HepG2 (cell line): ENCODE measurements around the gene LZTR1. TPM values are rescaled to one million over a fixed set of nuclear protein-coding genes. Genes with fewer than 3 reads are reported as not detected.
A peak's percentile ranks its signal among the peaks of the same experiment; 100 is the strongest.

ENCODE experiments used
- ATF7-NPFF ChIP-seq: sonication (generic); formaldehyde crosslinking; IDR thresholded peaks from 2 replicates; pipeline ENCODE4 v1.8.1; 2023; ENCODE audit warnings: mild to moderate bottlenecking, low read depth, missing genetic modification reagents, moderate library complexity
- CAMTA2 ChIP-seq: sonication (generic); formaldehyde crosslinking; IDR thresholded peaks from 2 replicates; pipeline ENCODE4 v1.4.0; 2020; ENCODE audit warnings: mild to moderate bottlenecking, missing genetic modification reagents, borderline replicate concordance
- DDIT3 ChIP-seq: sonication (generic); formaldehyde crosslinking; IDR thresholded peaks from 2 replicates; pipeline ENCODE4 v1.4.0; 2020; ENCODE audit warnings: mild to moderate bottlenecking, missing genetic modification reagents
- HNF1A ChIP-seq, 2 experiments: sonication (generic) in 1 of 2; formaldehyde crosslinking in 1 of 2; IDR thresholded peaks; 2 replicates each; pipeline versions ENCODE4 v1.4.0 to v1.6.1; 2016 to 2020; ENCODE audit warnings: borderline replicate concordance in 1 of 2, low read depth in 1 of 2, mild to moderate bottlenecking in 1 of 2, missing genetic modification reagents in 1 of 2
- HNF1B ChIP-seq: sonication (generic); formaldehyde crosslinking; IDR thresholded peaks from 2 replicates; pipeline ENCODE4 v1.5.1; 2020; ENCODE audit warnings: mild to moderate bottlenecking, moderate library complexity, missing genetic modification reagents
- KMT2A ChIP-seq: sonication (generic); formaldehyde crosslinking; IDR thresholded peaks from 2 replicates; pipeline ENCODE4 v1.4.0; 2020; ENCODE audit warnings: missing genetic modification reagents
- NBN ChIP-seq: fragments of 450-650 bp; conservative IDR thresholded peaks from 2 replicates; pipeline ENCODE4 v1.6.1; 2017
- NCOR1 ChIP-seq: fragments of 200-600 bp; sonication (generic); IDR thresholded peaks from 2 replicates; pipeline ENCODE4 v1.7.0; 2017; ENCODE audit warnings: antibody characterized with exemption, low read length, borderline replicate concordance
- NKX3-1 ChIP-seq: sonication (generic); formaldehyde crosslinking; IDR thresholded peaks from 2 replicates; pipeline ENCODE4 v1.5.0; 2020; ENCODE audit warnings: missing genetic modification reagents
- PAXIP1 ChIP-seq: sonication (generic); formaldehyde crosslinking; conservative IDR thresholded peaks from 2 replicates; pipeline ENCODE4 v1.4.0; 2020; ENCODE audit warnings: mild to moderate bottlenecking, missing genetic modification reagents, moderate library complexity
- SMAD1 ChIP-seq: sonication (generic); formaldehyde crosslinking; IDR thresholded peaks from 2 replicates; pipeline ENCODE4 v1.4.0; 2020; ENCODE audit warnings: missing genetic modification reagents, low read depth, mild to moderate bottlenecking, borderline replicate concordance
- THAP8 ChIP-seq: sonication (generic); formaldehyde crosslinking; IDR thresholded peaks from 2 replicates; pipeline ENCODE4 v1.5.1; 2020; ENCODE audit warnings: missing genetic modification reagents, mild to moderate bottlenecking, borderline replicate concordance
- ZNF30 ChIP-seq: sonication (generic); formaldehyde crosslinking; IDR thresholded peaks from 2 replicates; pipeline ENCODE4 v1.5.0; 2020; ENCODE audit warnings: mild to moderate bottlenecking, missing genetic modification reagents
- ZNF317 ChIP-seq: sonication (generic); formaldehyde crosslinking; IDR thresholded peaks from 2 replicates; pipeline ENCODE4 v1.5.0; 2020; ENCODE audit warnings: mild to moderate bottlenecking, missing genetic modification reagents
- ZNF510 ChIP-seq: sonication (generic); formaldehyde crosslinking; IDR thresholded peaks from 2 replicates; pipeline ENCODE4 v1.4.0; 2020; ENCODE audit warnings: low read depth, mild to moderate bottlenecking, missing genetic modification reagents
- ZNF614 ChIP-seq: IDR thresholded peaks from 2 replicates; pipeline ENCODE4 v1.6.1; 2018; ENCODE audit warnings: missing biosample characterization, missing genetic modification reagents, inconsistent platforms, borderline replicate concordance
- ZNF784 ChIP-seq: sonication (generic); formaldehyde crosslinking; IDR thresholded peaks from 2 replicates; pipeline ENCODE4 v1.5.1; 2020; ENCODE audit warnings: missing genetic modification reagents, mild to moderate bottlenecking, borderline replicate concordance
- polyA plus RNA-seq, 8 experiments: library from polyadenylated mRNA; depleted of rRNA in 3 of 8; stranded (reverse) in 7 of 8; unstranded in 1 of 8; fragments of >200 nt; fragmentation: Illumina TruSeq in 4 of 8; extraction: Trizol in 4 of 8; gene quantifications; 2 replicates each; pipeline versions ENCODE4 v1.2.1 to v1.2.3, GENCODE V29; 2011 to 2016; ENCODE audit warnings: low read depth in 4 of 8, missing spikeins in 1 of 8, mixed read lengths in 1 of 8; ENCODE audit not compliant: insufficient read depth in 1 of 8
- total RNA-seq, 5 experiments: library from RNA; depleted of rRNA; stranded (reverse); fragments of >200 nt; fragmentation: Illumina TruSeq; extraction: Trizol; gene quantifications; 2 replicates each; pipeline ENCODE4 v1.2.3, GENCODE V29; 2016; ENCODE audit warnings: low read depth in 1 of 5

The LZTR1 gene
- total and polyA plus RNA-seq, 2 of the 13 experiments (the other 11 are each of a cell fraction or from before 2014, with no cell fraction given): 21.8 to 22.4 TPM

GRCh38 chr22:20949698-20950183 lies 32.4 kb upstream of the LZTR1 start (continued):
- TF ChIP-seq HNF1A (IDR thresholded peaks at IDR 0.05; ENCODE audit: low read depth): peak; percentile 53; the same call in 1 of the 2 replicates
- TF ChIP-seq HNF1A (CRISPR knock-in tag; IDR thresholded peaks at IDR 0.05; ENCODE audit: borderline replicate concordance): peak; percentile 39; the same call in 1 of the 2 replicates
- no peak for TF ChIP-seq THAP8 (CRISPR knock-in tag)
- TF ChIP-seq NBN: no peak
- no peak for TF ChIP-seq SMAD1
- no peak; the same call in 1 of the 2 replicates for TF ChIP-seq NCOR1
- peak; percentile 68; the same call in 1 of the 2 replicates for TF ChIP-seq ZNF614
- no peak for TF ChIP-seq ZNF784
- peak; percentile 69; the same call in 1 of the 2 replicates for TF ChIP-seq KMT2A (CRISPR knock-in tag)
- TF ChIP-seq ZNF317 (CRISPR knock-in tag): no peak
- no peak for TF ChIP-seq NKX3-1 (CRISPR knock-in tag)
- no peak for TF ChIP-seq ZNF510 (CRISPR knock-in tag)
- 0 out of 2 replicates have a peak, but pooled peaks have one; percentile 71 for TF ChIP-seq HNF1B (CRISPR knock-in tag)
- TF ChIP-seq DDIT3: no peak
- TF ChIP-seq ZNF30 (CRISPR knock-in tag): no peak
- no peak for TF ChIP-seq CAMTA2 (CRISPR knock-in tag)
- no peak for TF ChIP-seq ATF7-NPFF (CRISPR knock-in tag)
- TF ChIP-seq PAXIP1 (CRISPR knock-in tag): peak; percentile 89
